ENCODE results near the gene RRAGC. TPM values are rescaled to one million over a fixed set of nuclear protein-coding genes. Genes with fewer than 3 reads are reported as not detected.

Gene RRAGC
- total RNA-seq, 4 donors from 2014 or later = 18.3 to 25.3 (median 20.4) TPM

DNA sequence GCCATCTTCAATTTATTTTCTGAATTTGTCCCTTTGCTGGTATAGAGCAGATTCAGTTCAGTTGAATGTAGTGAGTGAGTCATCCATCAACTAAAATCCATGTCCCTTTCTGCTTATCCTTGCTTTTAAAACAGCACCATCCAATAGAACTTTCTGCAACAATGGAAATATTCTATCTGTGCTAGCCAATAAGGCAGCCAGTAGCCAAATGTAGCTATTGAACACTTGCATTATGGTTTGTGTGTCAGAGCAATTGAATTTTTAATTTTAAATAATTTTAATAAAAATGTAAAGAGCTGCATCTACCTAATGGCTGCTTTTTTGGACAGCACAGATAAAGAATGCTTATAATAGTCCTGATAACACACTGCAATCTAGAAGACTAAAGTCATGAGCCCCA lies 21.9 kb upstream of the RRAGC start, which contains the start of gene GJA9:
Gene GJA9 (minus strand): TSS at position 101 of the 400 bp plus-strand sequence. CDS start 5,489 bp downstream, outside the sequence.
- DNase-seq (ENCODE audit: low spot score in 2 of 2) = no peak
- H3K9me3 ChIP-seq = no peaks in the 10 kb centered on the region
- TF ChIP-seq CTCF (IDR thresholded peaks at IDR 0.05) (no peak), POLR2AphosphoS5 (IDR thresholded peaks at IDR 0.05) (no peak), EP300 (IDR thresholded peaks at IDR 0.05) (no peak), POLR2A (IDR thresholded peaks at IDR 0.05) (no peak)
- no peaks in the 10 kb centered on the region for H3K4me1 ChIP-seq
- no peaks in the 10 kb centered on the region for H3K36me3 ChIP-seq
- no peak within 1 kb of the TSS for H3K4me3 ChIP-seq
- no peaks in the 10 kb centered on the region for H3K27me3 ChIP-seq
- no peak within 1 kb of the TSS for H3K27ac ChIP-seq

DNA sequence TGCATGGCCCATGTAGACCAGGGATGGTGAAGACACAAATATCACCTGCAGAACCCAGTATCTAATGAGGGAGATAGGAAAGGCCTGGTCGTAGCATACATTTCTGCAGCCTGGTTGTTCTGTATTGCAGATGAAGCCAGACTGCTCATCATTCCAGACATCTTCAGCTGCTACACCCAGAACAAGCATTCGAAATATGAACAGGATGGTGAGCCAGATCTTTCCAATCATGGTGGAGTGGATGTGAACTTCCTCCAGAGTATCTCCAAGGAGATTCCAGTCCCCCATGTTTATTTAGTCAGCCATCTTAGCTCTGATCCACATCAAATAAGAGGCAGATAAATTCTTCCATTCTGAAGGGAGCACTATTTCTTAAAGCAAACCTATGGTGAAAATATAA lies 16.2 kb upstream of the RRAGC start:
- no peak for TF ChIP-seq EP300 (IDR thresholded peaks at IDR 0.05)
- no peak for TF ChIP-seq CTCF (IDR thresholded peaks at IDR 0.05)
- no peak for TF ChIP-seq POLR2AphosphoS5 (IDR thresholded peaks at IDR 0.05)
- no peak for TF ChIP-seq POLR2A (IDR thresholded peaks at IDR 0.05)
- H3K4me3 ChIP-seq = no peak overlapping the region
- DNase-seq (ENCODE audit: low spot score in 2 of 2) = no peak
- H3K36me3 ChIP-seq = no peaks in the 10 kb centered on the region
- H3K27me3 ChIP-seq = no peaks in the 10 kb centered on the region
- H3K9me3 ChIP-seq = no peaks in the 10 kb centered on the region
- WGBS = 78% methylated on average over 2 of the region's 2 CpGs
- H3K27ac ChIP-seq = no peak overlapping the region
- H3K4me1 ChIP-seq = peaks cover 18% of the 10 kb centered on the region

DNA sequence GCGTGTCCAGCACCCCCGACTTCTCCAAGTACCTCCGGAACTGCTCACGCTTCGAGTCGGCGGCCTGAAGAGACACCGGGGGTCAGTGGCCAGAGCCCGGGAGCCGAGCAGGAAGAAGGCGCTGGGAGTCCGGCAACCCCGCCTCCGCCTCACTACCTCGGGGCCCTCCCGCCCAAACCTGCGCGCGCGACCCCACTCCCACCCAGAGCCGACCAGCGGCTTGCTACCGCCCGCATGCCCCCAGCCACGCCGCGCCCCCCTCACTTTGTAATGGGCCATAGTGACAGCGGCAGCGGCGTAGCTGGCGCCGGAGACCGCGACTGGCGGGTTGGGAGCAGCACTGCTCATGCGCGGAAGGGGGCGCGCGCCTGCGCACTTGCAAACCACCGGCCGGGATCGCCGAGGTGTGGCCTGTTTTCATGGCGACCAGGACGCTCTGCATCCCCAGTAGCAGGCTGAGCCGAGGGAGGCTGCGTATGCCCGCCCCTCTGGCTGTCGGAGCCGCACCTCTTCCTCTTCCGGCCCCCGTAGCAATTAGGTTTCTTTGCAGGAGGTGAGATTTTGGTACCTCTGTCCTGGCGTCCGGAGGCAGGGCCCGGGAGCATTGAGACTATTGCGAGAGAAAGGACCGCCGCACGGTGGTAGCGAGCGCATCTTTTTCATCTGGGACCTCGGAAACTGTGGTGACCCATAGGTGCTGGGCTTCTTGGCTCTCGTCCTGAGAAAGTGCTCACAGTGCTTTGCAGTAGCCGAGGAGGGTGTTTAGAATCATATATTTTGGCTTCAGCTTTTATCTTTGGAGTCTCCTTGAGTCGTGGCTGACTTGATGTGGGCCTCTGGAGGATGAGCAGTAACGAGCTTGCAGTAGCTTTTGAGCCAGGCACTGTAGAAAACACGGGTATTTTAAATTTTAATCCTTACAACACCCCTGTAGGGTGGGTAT lies 13.7 kb upstream of the RRAGC start, which contains the start of gene MYCBP:
Gene MYCBP (minus strand): TSS at position 322 of the 943 bp plus-strand sequence. CDS start 43 bp downstream, at position 279.
- peaks cover 18% of the 10 kb centered on the region for H3K4me1 ChIP-seq
- peak; percentile 96 to 97 for DNase-seq (ENCODE audit: low spot score in 2 of 2)
- H3K9me3 ChIP-seq = no peaks in the 10 kb centered on the region
- no peaks in the 10 kb centered on the region for H3K27me3 ChIP-seq
- no peaks in the 10 kb centered on the region for H3K36me3 ChIP-seq
- H3K4me3 ChIP-seq = peak within 1 kb of the TSS; percentile 80
- H3K27ac ChIP-seq = peak within 1 kb of the TSS; percentile 19
- WGBS = 0% methylated on average over 19 of the region's 69 CpGs
- TF ChIP-seq CTCF (IDR thresholded peaks at IDR 0.05) = peak; percentile 5 to 29
- peak in 1 of 3 donors; percentile 34 for TF ChIP-seq POLR2AphosphoS5 (IDR thresholded peaks at IDR 0.05)
- no peak for TF ChIP-seq EP300 (IDR thresholded peaks at IDR 0.05)
- TF ChIP-seq POLR2A (IDR thresholded peaks at IDR 0.05) = no peak

- 5% methylated on average over 16 of the region's 25 CpGs for WGBS
- TF ChIP-seq EP300 (IDR thresholded peaks at IDR 0.05) (no peak), CTCF (IDR thresholded peaks at IDR 0.05) (no peak), POLR2AphosphoS5 (IDR thresholded peaks at IDR 0.05) (no peak), POLR2A (IDR thresholded peaks at IDR 0.05) (no peak)
- no peaks in the 10 kb centered on the region for H3K36me3 ChIP-seq
- no peaks in the 10 kb centered on the region for H3K27me3 ChIP-seq
- DNase-seq (ENCODE audit: low spot score in 2 of 2) = no peak
- peak overlapping the region; percentile 19 for H3K27ac ChIP-seq
- peak overlapping the region; percentile 80 for H3K4me3 ChIP-seq
- H3K4me1 ChIP-seq = peaks cover 18% of the 10 kb centered on the region
- H3K9me3 ChIP-seq = no peaks in the 10 kb centered on the region
Measured at GRCh38 chr1:38872401-38873026, 12.9 kb upstream of the RRAGC start.

DNA sequence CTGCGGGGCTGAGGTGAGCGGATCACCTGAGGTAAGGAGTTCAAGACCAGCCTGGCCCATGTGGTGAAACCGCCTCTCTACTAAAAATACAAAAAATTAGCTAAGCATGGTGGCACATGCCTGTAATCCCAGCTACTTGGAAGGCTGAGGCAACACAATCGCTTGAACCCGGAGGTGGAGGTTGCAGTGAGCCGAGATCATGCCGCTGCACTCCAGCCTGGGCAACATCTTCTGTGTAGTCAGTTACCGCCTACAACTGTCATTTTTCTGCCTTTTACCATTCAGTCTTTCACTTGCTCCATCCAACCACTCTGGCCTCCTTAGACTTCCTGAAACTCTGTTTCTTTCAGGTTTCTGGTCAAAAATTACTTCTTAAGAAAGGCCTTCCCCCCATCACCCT lies 11.4 kb upstream of the RRAGC start:
- TF ChIP-seq POLR2A (IDR thresholded peaks at IDR 0.05) (no peak), CTCF (IDR thresholded peaks at IDR 0.05) (no peak), POLR2AphosphoS5 (IDR thresholded peaks at IDR 0.05) (no peak), EP300 (IDR thresholded peaks at IDR 0.05) (no peak)
- no peak for DNase-seq (ENCODE audit: low spot score in 2 of 2)
- 88% methylated on average over 8 of the region's 8 CpGs for WGBS

More for the DNA sequence above, 11.4 kb upstream of the RRAGC start:
- no peak overlapping the region for H3K4me3 ChIP-seq
- no peak overlapping the region for H3K27ac ChIP-seq
- peaks cover 18% of the 10 kb centered on the region for H3K4me1 ChIP-seq
- no peaks in the 10 kb centered on the region for H3K27me3 ChIP-seq
- H3K36me3 ChIP-seq = peaks cover 5% of the 10 kb centered on the region
- no peaks in the 10 kb centered on the region for H3K9me3 ChIP-seq

All from suprapubic skin (tissue), 4 donors.